Measurements from ENCODE around the gene RBM8A. TPM values are rescaled to one million over a fixed set of nuclear protein-coding genes. Genes with fewer than 3 reads are reported as not detected.
A peak's percentile ranks its signal among the peaks of the same experiment; 100 is the strongest.
"Not testable (repeated sequence)": the region's sequence is repeated elsewhere in the genome, so short reads cannot be mapped to it uniquely, and the experiment has no call there.

RBM8A gene
- total RNA-seq, 1 donor from 2014 or later = 287 TPM

- H3K27me3 Mint-ChIP-seq (ENCODE audit: low read depth) = no peaks in the 10 kb centered on the region
- H3K9me3 Mint-ChIP-seq = no peaks in the 10 kb centered on the region
- H3K27ac Mint-ChIP-seq = no peak overlapping the region
- peaks cover 32% of the 10 kb centered on the region for H3K4me1 Mint-ChIP-seq (ENCODE audit: low read depth)
- intact Hi-C loops (cut with micrococcal nuclease) = no loop called here
- H3K4me3 Mint-ChIP-seq (ENCODE audit: low read depth) = no peak overlapping the region
- peaks cover 19% of the 10 kb centered on the region for H3K36me3 Mint-ChIP-seq (ENCODE audit: low read depth)
- no peak for DNase-seq (ENCODE audit: low spot score)
Observed at GRCh38 chr1:145922266-145922665, 5.0 kb downstream of the RBM8A start.

GRCh38 chr1:145920297-145920696 lies 7.0 kb downstream of the RBM8A start:
- DNase-seq (ENCODE audit: low spot score); intact Hi-C loops (cut with micrococcal nuclease); H3K9me3 Mint-ChIP-seq; H3K27me3 Mint-ChIP-seq (ENCODE audit: low read depth): not testable (repeated sequence)
- H3K4me1 Mint-ChIP-seq (ENCODE audit: low read depth) = peaks cover 31% of the 10 kb centered on the region
- H3K4me3 Mint-ChIP-seq (ENCODE audit: low read depth) = peak overlapping the region; percentile 73
- H3K27ac Mint-ChIP-seq = peak overlapping the region; percentile 64
- peaks cover 32% of the 10 kb centered on the region for H3K36me3 Mint-ChIP-seq (ENCODE audit: low read depth)

GRCh38 chr1:145918992-145919939 lies 8.0 kb downstream of the RBM8A start:
- intact Hi-C loops (cut with micrococcal nuclease) = loop anchor here (1.0 to 5.0 kb wide), 4 partner anchors 8 to 78 kb away; partner anchors contain the start of genes ANKRD34A, PIAS3, POLR3GL and RBM8A
- peak overlapping the region; percentile 88 for H3K4me3 Mint-ChIP-seq (ENCODE audit: low read depth)
- DNase-seq (ENCODE audit: low spot score) = peak; percentile 13
- H3K27ac Mint-ChIP-seq = peak overlapping the region; percentile 92
- no peaks in the 10 kb centered on the region for H3K9me3 Mint-ChIP-seq
- H3K36me3 Mint-ChIP-seq (ENCODE audit: low read depth) = peaks cover 38% of the 10 kb centered on the region
- peaks cover 34% of the 10 kb centered on the region for H3K4me1 Mint-ChIP-seq (ENCODE audit: low read depth)
- H3K27me3 Mint-ChIP-seq (ENCODE audit: low read depth) = no peaks in the 10 kb centered on the region

- Mint-ChIP-seq H3K9me3 (no peaks in the 10 kb centered on the region), H3K4me3 (ENCODE audit: low read depth) (peak within 1 kb of the TSS; percentile 88), H3K27ac (peak within 1 kb of the TSS; percentile 92), H3K4me1 (ENCODE audit: low read depth) (peaks cover 35% of the 10 kb centered on the region), H3K27me3 (ENCODE audit: low read depth) (no peaks in the 10 kb centered on the region), H3K36me3 (ENCODE audit: low read depth) (peaks cover 37% of the 10 kb centered on the region)
- DNase-seq (ENCODE audit: low spot score) = peak; percentile 88
- intact Hi-C loops (cut with micrococcal nuclease) = loop anchor here (2.0 to 5.0 kb wide), 3 partner anchors 46 to 79 kb away; partner anchors contain the start of genes ANKRD34A, PIAS3, POLR3GL and TXNIP
Observed at GRCh38 chr1:145918144-145918991, 8.9 kb downstream of the RBM8A start, which contains the start of gene PEX11B. Gene PEX11B (minus strand): TSS chr1:145918717. CDS start chr1:145918688, 29 bp downstream.

GRCh38 chr1:145917595-145917994 lies 9.7 kb downstream of the RBM8A start:
- Mint-ChIP-seq H3K27me3 (ENCODE audit: low read depth) (no peaks in the 10 kb centered on the region), H3K27ac (peak overlapping the region; percentile 92), H3K36me3 (ENCODE audit: low read depth) (peaks cover 29% of the 10 kb centered on the region), H3K9me3 (no peaks in the 10 kb centered on the region), H3K4me1 (ENCODE audit: low read depth) (peaks cover 36% of the 10 kb centered on the region), H3K4me3 (ENCODE audit: low read depth) (peak overlapping the region; percentile 88)
- intact Hi-C loops (cut with micrococcal nuclease) = loop anchor here (5.0 kb wide), 1 partner anchor 80 kb away; the partner anchor contains the start of gene TXNIP
- DNase-seq (ENCODE audit: low spot score) = no peak

- Mint-ChIP-seq H3K4me3 (ENCODE audit: low read depth) (peak overlapping the region; percentile 74), H3K36me3 (ENCODE audit: low read depth) (peaks cover 34% of the 10 kb centered on the region), H3K27ac (peak overlapping the region; percentile 43), H3K4me1 (ENCODE audit: low read depth) (peaks cover 35% of the 10 kb centered on the region), H3K9me3 (no peaks in the 10 kb centered on the region), H3K27me3 (ENCODE audit: low read depth) (no peaks in the 10 kb centered on the region)
- intact Hi-C loops (cut with micrococcal nuclease) = loop anchor here (5.0 kb wide), 1 partner anchor 81 kb away; the partner anchor contains the start of gene TXNIP
- DNase-seq (ENCODE audit: low spot score) = no peak
Observed at GRCh38 chr1:145916745-145917144, 10.5 kb downstream of the RBM8A start.

GRCh38 chr1:145912128-145912641 lies 15.1 kb downstream of the RBM8A start:
- no peak overlapping the region for H3K27ac Mint-ChIP-seq
- DNase-seq (ENCODE audit: low spot score) = no peak
- peaks cover 32% of the 10 kb centered on the region for H3K36me3 Mint-ChIP-seq (ENCODE audit: low read depth)
- H3K9me3 Mint-ChIP-seq = no peaks in the 10 kb centered on the region
- peaks cover 20% of the 10 kb centered on the region for H3K4me1 Mint-ChIP-seq (ENCODE audit: low read depth)
- no peaks in the 10 kb centered on the region for H3K27me3 Mint-ChIP-seq (ENCODE audit: low read depth)
- intact Hi-C loops (cut with micrococcal nuclease) = loop anchor here (5.0 kb wide), 1 partner anchor 65 kb away; the partner anchor contains the start of gene NUDT17
- H3K4me3 Mint-ChIP-seq (ENCODE audit: low read depth) = no peak overlapping the region

GRCh38 chr1:145908653-145909052 lies 18.6 kb downstream of the RBM8A start:
- Mint-ChIP-seq H3K9me3 (no peaks in the 10 kb centered on the region), H3K27me3 (ENCODE audit: low read depth) (no peaks in the 10 kb centered on the region), H3K4me3 (ENCODE audit: low read depth) (no peak overlapping the region), H3K4me1 (ENCODE audit: low read depth) (peaks cover 9% of the 10 kb centered on the region), H3K27ac (no peak overlapping the region), H3K36me3 (ENCODE audit: low read depth) (peaks cover 13% of the 10 kb centered on the region)
- DNase-seq (ENCODE audit: low spot score) = no peak
- intact Hi-C loops (cut with micrococcal nuclease) = no loop called here

- Mint-ChIP-seq H3K4me1 (ENCODE audit: low read depth) (peaks cover 7% of the 10 kb centered on the region), H3K4me3 (ENCODE audit: low read depth) (no peak overlapping the region), H3K27ac (no peak overlapping the region), H3K36me3 (ENCODE audit: low read depth) (peaks cover 10% of the 10 kb centered on the region), H3K9me3 (no peaks in the 10 kb centered on the region), H3K27me3 (ENCODE audit: low read depth) (no peaks in the 10 kb centered on the region)
- no peak for DNase-seq (ENCODE audit: low spot score)
- intact Hi-C loops (cut with micrococcal nuclease) = no loop called here
Observed at GRCh38 chr1:145906954-145907753, 20.1 kb downstream of the RBM8A start.

- Mint-ChIP-seq H3K36me3 (ENCODE audit: low read depth) (no peaks in the 10 kb centered on the region), H3K9me3 (no peaks in the 10 kb centered on the region), H3K27me3 (ENCODE audit: low read depth) (no peaks in the 10 kb centered on the region), H3K4me1 (ENCODE audit: low read depth) (no peaks in the 10 kb centered on the region), H3K4me3 (ENCODE audit: low read depth) (no peak overlapping the region), H3K27ac (no peak overlapping the region)
- no peak for DNase-seq (ENCODE audit: low spot score)
- intact Hi-C loops (cut with micrococcal nuclease) = no loop called here
Observed at GRCh38 chr1:145901312-145902021, 25.8 kb downstream of the RBM8A start.

- no peaks in the 10 kb centered on the region for H3K27me3 Mint-ChIP-seq (ENCODE audit: low read depth)
- no peaks in the 10 kb centered on the region for H3K9me3 Mint-ChIP-seq
- intact Hi-C loops (cut with micrococcal nuclease) = no loop called here
- no peak overlapping the region for H3K27ac Mint-ChIP-seq
- DNase-seq (ENCODE audit: low spot score) = no peak
- no peaks in the 10 kb centered on the region for H3K4me1 Mint-ChIP-seq (ENCODE audit: low read depth)
- no peaks in the 10 kb centered on the region for H3K36me3 Mint-ChIP-seq (ENCODE audit: low read depth)
- no peak overlapping the region for H3K4me3 Mint-ChIP-seq (ENCODE audit: low read depth)
Observed at GRCh38 chr1:145898756-145899155, 28.5 kb downstream of the RBM8A start.
